Measurements from ENCODE around the gene FRMD4B. TPM values are rescaled to one million over a fixed set of nuclear protein-coding genes. Genes with fewer than 3 reads are reported as not detected.
A peak's percentile ranks its signal among the peaks of the same experiment; 100 is the strongest.

Gene FRMD4B
- total and polyA plus RNA-seq, 2 donors from 2014 or later = 11.8 to 50.5 TPM

DNA sequence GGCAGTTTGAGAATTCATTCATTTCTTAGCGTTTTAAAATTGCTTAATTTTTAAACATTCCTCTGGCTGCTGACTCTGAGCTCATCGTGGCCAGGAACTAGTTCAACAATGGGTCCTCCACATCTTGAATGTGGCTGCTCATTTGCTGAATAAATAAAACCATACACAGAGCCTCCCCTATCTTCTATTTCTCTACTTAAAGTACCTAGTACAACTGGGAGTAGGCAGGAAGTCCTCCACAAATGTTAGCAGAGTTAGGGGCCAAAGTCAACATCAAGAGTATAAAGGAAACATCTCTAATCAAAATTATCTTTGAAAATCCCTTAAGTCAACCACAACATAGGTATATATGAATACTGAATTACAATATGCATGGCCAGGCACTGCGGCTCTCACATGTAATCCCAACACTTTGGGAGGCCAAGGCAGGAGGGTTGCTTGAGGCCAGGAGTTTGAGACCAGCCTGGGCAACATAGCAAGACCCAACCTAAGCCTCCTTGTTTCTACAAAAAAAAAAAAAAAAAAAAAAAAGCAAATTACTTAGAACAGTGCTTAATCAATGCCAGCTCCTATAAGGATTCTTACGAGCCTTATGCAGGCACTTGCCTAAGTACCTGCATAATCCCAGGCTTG, 206.0 kb downstream of the FRMD4B start:
- H3K27ac ChIP-seq (ENCODE audit: low read depth in 2 of 2, low read length in 2 of 2) = peak overlapping the region; percentile 32 to 79
- H3K9me3 ChIP-seq (ENCODE audit: control insufficient read depth in 2 of 3, insufficient read depth in 1 of 3, low read length in 3 of 3) = no peaks in the 10 kb centered on the region
- FAIRE-seq = no peak
- H3K36me3 ChIP-seq (ENCODE audit: control insufficient read depth in 2 of 3, insufficient read depth in 3 of 3, low read length in 3 of 3) = peaks cover 2 to 57% (median 19%) of the 10 kb centered on the region in 3 donors
- no peak overlapping the region for H3K4me3 ChIP-seq (ENCODE audit: low read length in 3 of 3)
- intact Hi-C loops (cut with DNase I) = no loop called here
- H3K4me1 ChIP-seq (ENCODE audit: control insufficient read depth in 2 of 3, insufficient read depth in 2 of 3, low read depth in 1 of 3, low read length in 3 of 3) = peaks cover 0 to 20% (median 12%) of the 10 kb centered on the region in 3 donors
- no peaks in the 10 kb centered on the region for H3K27me3 ChIP-seq (ENCODE audit: control insufficient read depth, insufficient read depth, low read length)
- TF ChIP-seq, protein P1, sequence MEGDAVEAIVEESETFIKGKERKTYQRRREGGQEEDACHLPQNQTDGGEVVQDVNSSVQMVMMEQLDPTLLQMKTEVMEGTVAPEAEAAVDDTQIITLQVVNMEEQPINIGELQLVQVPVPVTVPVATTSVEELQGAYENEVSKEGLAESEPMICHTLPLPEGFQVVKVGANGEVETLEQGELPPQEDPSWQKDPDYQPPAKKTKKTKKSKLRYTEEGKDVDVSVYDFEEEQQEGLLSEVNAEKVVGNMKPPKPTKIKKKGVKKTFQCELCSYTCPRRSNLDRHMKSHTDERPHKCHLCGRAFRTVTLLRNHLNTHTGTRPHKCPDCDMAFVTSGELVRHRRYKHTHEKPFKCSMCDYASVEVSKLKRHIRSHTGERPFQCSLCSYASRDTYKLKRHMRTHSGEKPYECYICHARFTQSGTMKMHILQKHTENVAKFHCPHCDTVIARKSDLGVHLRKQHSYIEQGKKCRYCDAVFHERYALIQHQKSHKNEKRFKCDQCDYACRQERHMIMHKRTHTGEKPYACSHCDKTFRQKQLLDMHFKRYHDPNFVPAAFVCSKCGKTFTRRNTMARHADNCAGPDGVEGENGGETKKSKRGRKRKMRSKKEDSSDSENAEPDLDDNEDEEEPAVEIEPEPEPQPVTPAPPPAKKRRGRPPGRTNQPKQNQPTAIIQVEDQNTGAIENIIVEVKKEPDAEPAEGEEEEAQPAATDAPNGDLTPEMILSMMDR (IDR thresholded peaks at IDR 0.05; ENCODE audit: borderline replicate concordance, extremely low read depth, insufficient read depth) = no peak
- DNase-seq = no peak
- no peak overlapping the region for H3K9ac ChIP-seq (ENCODE audit: low read length in 3 of 3)

DNA sequence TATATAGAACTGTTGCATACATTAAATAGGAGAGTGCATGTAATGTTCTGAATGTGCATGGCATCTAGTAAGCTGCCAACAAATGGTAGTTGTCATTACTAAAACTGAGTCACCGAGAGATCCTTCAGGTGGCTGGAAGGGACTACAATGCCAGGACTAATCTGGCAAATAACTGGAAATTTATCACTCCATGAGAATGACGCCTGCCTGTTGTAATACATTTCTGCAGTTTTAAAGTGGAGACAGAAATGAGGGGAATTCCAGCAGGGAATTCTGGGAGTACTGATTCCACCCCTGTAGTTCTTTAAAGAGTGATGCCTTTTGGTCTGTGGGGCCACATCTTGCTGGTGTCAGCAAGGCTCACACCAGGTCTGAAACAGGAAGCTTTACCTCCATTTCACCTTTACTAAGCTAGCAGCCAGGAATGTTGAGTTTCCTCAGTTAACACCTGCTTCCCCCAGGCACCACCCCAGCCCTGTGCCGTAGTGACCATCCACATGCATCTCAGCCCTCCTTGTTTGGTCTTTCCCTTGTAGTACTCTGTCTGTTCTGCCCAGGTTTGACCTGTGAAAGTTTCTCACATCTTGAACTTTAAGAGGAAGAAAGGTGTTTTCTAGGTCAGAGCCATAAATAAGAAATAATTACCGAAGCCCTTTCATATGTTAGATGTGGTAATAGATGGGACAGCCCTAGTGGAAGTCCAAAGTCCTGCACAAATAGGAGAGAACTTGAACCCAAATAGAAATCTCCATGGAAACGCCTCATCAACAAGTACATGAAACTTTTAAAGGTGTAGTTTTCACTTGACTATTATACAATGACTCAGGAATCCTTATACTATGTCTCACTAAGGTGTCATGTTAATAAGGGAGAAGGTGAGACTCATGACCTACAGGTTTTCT, 206.8 kb downstream of the FRMD4B start:
- Histone ChIP-seq H3K27me3 (ENCODE audit: control insufficient read depth, insufficient read depth, low read length) (no peaks in the 10 kb centered on the region), H3K9me3 (ENCODE audit: control insufficient read depth in 2 of 3, insufficient read depth in 1 of 3, low read length in 3 of 3) (no peaks in the 10 kb centered on the region), H3K27ac (ENCODE audit: low read depth in 2 of 2, low read length in 2 of 2) (peak overlapping the region; percentile 32 to 79), H3K4me3 (ENCODE audit: low read length in 3 of 3) (peak overlapping the region in 1 of 3 donors; percentile 10), H3K36me3 (ENCODE audit: control insufficient read depth in 2 of 3, insufficient read depth in 3 of 3, low read length in 3 of 3) (peaks cover 2 to 51% (median 19%) of the 10 kb centered on the region in 3 donors), H3K9ac (ENCODE audit: low read length in 3 of 3) (no peak overlapping the region), H3K4me1 (ENCODE audit: control insufficient read depth in 2 of 3, insufficient read depth in 2 of 3, low read depth in 1 of 3, low read length in 3 of 3) (peaks cover 0 to 20% (median 12%) of the 10 kb centered on the region in 3 donors)
- intact Hi-C loops (cut with DNase I) = no loop called here
- DNase-seq (peak in 1 of 5 donors; percentile 15), FAIRE-seq (no peak)
- TF ChIP-seq, protein P1 (IDR thresholded peaks at IDR 0.05; ENCODE audit: borderline replicate concordance, extremely low read depth, insufficient read depth) = no peak

DNA sequence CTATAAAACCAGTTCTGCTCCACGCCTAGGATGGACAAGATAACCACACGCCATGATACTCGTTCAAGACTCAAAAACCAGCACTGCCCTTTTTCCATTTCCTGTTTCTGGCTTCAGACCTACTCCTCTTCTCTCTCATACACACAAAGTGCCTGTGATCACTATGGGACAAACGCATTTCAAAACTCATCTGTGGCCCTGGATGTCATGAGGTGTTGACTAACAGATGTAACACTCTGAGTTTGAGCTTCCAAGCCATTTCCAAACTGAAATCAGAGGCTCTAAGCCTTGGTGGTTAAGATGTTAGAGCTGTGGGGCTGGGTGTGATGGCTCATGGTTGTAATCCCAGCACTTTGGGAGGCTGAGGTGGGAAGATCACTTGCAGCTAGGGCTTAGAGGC, 207.8 kb downstream of the FRMD4B start:
- DNase-seq = no peak
- FAIRE-seq = no peak
- H3K4me3 ChIP-seq (ENCODE audit: low read length in 3 of 3) = no peak overlapping the region
- H3K9me3 ChIP-seq (ENCODE audit: control insufficient read depth in 2 of 3, insufficient read depth in 1 of 3, low read length in 3 of 3) = no peaks in the 10 kb centered on the region
- H3K27me3 ChIP-seq (ENCODE audit: control insufficient read depth, insufficient read depth, low read length) = no peaks in the 10 kb centered on the region
- H3K4me1 ChIP-seq (ENCODE audit: control insufficient read depth in 2 of 3, insufficient read depth in 2 of 3, low read depth in 1 of 3, low read length in 3 of 3) = peaks cover 0 to 20% (median 12%) of the 10 kb centered on the region in 3 donors
- H3K36me3 ChIP-seq (ENCODE audit: control insufficient read depth in 2 of 3, insufficient read depth in 3 of 3, low read length in 3 of 3) = peaks cover 2 to 50% (median 19%) of the 10 kb centered on the region in 3 donors
- TF ChIP-seq, protein P1 (IDR thresholded peaks at IDR 0.05; ENCODE audit: borderline replicate concordance, extremely low read depth, insufficient read depth) = no peak
- intact Hi-C loops (cut with DNase I) = no loop called here
- H3K27ac ChIP-seq (ENCODE audit: low read depth in 2 of 2, low read length in 2 of 2) = peak overlapping the region in 1 of 2 donors; percentile 29
- H3K9ac ChIP-seq (ENCODE audit: low read length in 3 of 3) = no peak overlapping the region
